ENCODE data around the gene KIR3DL2. TPM values are rescaled to one million over a fixed set of nuclear protein-coding genes. Genes with fewer than 3 reads are reported as not detected.
"Not testable (repeated sequence)": the region's sequence is repeated elsewhere in the genome, so short reads cannot be mapped to it uniquely, and the experiment has no call there.

Gene KIR3DL2
- total RNA-seq, 3 donors from 2014 or later = 0.22 to 0.26 TPM; not detected in 1

DNA sequence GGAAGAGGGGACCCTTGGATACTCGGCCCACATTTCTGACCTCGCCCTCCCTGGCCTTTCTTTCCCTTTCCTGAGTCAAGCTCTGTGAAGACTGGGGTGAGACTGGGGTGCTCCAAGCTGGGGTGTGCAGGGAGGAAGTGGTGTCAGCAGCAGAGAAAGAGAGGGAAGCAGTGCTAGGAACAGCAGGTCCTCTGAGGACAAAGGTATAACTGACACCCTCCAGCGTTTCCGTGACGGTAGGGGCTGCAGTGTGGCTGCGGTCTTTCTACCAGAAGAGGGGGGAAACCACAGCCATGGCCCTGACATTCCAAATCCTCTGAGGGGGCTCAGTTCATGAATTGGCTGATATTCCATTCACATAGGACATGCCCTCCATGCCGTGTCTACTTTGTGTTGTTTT is 1.1 kb downstream of the KIR3DL2 start:
- ATAC-seq (no peak), DNase-seq (no peak)
- TF ChIP-seq, protein P1, sequence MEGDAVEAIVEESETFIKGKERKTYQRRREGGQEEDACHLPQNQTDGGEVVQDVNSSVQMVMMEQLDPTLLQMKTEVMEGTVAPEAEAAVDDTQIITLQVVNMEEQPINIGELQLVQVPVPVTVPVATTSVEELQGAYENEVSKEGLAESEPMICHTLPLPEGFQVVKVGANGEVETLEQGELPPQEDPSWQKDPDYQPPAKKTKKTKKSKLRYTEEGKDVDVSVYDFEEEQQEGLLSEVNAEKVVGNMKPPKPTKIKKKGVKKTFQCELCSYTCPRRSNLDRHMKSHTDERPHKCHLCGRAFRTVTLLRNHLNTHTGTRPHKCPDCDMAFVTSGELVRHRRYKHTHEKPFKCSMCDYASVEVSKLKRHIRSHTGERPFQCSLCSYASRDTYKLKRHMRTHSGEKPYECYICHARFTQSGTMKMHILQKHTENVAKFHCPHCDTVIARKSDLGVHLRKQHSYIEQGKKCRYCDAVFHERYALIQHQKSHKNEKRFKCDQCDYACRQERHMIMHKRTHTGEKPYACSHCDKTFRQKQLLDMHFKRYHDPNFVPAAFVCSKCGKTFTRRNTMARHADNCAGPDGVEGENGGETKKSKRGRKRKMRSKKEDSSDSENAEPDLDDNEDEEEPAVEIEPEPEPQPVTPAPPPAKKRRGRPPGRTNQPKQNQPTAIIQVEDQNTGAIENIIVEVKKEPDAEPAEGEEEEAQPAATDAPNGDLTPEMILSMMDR (IDR thresholded peaks at IDR 0.05) = no peak
- Histone ChIP-seq H3K36me3 (ENCODE audit: low read depth) (no peaks in the 10 kb centered on the region), H3K9me3 (no peaks in the 10 kb centered on the region), H3K4me3 (no peak overlapping the region), H3K4me1 (ENCODE audit: low read depth) (no peaks in the 10 kb centered on the region)
- intact Hi-C loops (cut with DNase I, micrococcal nuclease) = no loop called here

DNA sequence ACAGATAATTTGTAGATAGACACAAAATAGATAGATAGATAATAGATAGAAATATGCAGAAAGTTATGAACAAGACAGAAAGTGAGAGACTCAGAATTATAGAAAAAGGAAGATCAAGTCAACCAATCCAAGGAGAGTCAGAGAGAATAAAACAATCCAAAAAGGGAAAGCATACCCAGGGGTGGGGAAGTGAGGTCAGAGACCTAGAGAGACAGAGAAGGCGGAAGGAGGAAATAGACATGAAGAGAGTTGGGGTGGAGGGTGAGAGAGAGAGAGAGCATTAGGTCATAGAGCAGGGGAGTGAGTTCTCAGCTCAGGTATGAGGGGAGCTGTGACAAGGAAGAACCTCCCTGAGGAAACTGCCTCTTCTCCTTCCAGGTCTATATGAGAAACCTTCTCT is 5.0 kb downstream of the KIR3DL2 start:
- ATAC-seq; H3K4me3 ChIP-seq; DNase-seq; H3K4me1 ChIP-seq (ENCODE audit: low read depth); H3K9me3 ChIP-seq; intact Hi-C loops (cut with DNase I, micrococcal nuclease); H3K36me3 ChIP-seq (ENCODE audit: low read depth): not testable (repeated sequence)

DNA sequence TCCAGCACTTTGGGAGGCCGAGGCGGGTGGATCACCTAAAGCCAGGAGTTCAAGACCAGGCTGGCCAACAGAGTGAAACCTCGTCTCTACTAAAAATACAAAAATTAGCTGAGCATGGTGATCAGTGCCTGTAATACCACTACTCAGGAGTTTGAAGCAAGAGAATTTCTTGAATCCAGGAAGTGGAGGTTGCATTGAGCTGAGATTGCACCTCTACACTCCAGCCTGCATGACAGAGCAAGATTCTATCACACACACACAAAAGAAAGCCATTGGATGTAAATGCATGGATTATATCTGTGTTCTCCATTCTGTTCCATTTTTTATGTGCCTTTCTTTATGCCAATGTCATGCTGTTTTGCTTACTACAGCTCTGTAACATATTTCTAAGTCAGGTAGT is 8.2 kb downstream of the KIR3DL2 start:
- ATAC-seq; intact Hi-C loops (cut with DNase I, micrococcal nuclease); H3K4me1 ChIP-seq (ENCODE audit: low read depth); H3K9me3 ChIP-seq; H3K36me3 ChIP-seq (ENCODE audit: low read depth); H3K4me3 ChIP-seq; DNase-seq: not testable (repeated sequence)

DNA sequence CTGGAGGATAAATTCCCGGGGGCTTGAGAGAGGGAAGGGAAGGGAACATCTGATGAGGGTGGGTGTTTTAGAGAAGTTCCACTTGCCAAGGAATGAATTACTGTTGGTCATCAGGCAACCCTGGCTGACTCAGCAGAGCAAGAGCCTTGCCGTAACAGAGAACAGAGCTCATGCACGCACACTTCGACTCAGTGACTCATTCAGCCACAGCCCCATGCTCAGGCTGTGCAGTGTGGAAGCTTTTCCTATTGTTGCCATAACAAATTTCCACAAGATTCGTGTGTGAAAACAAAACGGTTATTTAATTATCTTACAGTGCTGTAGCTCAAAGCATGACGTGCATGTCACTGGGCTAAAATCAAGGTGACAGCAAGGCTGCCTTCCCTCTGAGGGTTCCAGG is 9.2 kb downstream of the KIR3DL2 start:
- ATAC-seq; H3K4me3 ChIP-seq; H3K4me1 ChIP-seq (ENCODE audit: low read depth); H3K36me3 ChIP-seq (ENCODE audit: low read depth); H3K9me3 ChIP-seq; DNase-seq; intact Hi-C loops (cut with DNase I, micrococcal nuclease): not testable (repeated sequence)

DNA sequence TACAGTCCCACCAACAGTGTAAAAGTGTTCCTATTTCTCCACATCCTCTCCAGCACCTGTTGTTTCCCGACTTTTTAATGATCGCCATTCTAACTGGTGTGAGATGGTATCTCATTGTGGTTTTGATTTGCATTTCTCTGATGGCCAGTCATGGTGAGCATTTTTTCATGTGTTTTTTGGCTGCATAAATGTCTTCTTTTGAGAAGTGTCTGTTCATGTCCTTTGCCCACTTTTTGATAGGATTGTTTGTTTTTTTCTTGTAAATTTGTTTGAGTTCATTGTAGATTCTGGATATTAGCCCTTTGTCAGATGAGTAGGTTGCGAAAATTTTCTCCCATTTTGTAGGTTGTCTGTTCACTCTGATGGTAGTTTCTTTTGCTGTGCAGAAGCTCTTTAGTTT is 13.2 kb downstream of the KIR3DL2 start:
- intact Hi-C loops (cut with DNase I, micrococcal nuclease); H3K4me1 ChIP-seq (ENCODE audit: low read depth); DNase-seq; H3K4me3 ChIP-seq; H3K36me3 ChIP-seq (ENCODE audit: low read depth); ATAC-seq; H3K9me3 ChIP-seq: not testable (repeated sequence)

DNA sequence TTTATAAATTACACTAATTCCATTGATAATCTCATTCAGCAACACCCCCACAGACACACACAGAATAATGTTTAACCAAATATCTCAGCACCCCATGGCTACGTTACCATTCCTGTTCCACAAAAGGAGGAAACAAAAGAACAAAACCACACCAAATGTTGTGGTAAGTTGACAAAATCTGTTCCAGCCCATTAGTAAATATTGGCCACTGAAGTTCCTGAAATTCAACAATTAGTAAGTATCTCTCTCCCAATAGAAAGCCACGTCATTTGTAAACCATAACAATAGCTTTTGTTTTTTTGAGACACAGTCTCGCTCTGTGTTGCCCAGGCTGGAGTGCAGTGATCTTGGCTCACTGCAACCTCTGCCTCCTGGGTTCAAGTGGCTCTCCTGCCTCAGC is 21.5 kb downstream of the KIR3DL2 start:
- DNase-seq (no peak), ATAC-seq (no peak)
- no peaks in the 10 kb centered on the region for H3K4me1 ChIP-seq (ENCODE audit: low read depth)
- intact Hi-C loops (cut with DNase I, micrococcal nuclease) = no loop called here
- no peaks in the 10 kb centered on the region for H3K36me3 ChIP-seq (ENCODE audit: low read depth)
- no peak overlapping the region for H3K4me3 ChIP-seq
- no peaks in the 10 kb centered on the region for H3K9me3 ChIP-seq
- TF ChIP-seq, protein P1 (IDR thresholded peaks at IDR 0.05) = no peak

DNA sequence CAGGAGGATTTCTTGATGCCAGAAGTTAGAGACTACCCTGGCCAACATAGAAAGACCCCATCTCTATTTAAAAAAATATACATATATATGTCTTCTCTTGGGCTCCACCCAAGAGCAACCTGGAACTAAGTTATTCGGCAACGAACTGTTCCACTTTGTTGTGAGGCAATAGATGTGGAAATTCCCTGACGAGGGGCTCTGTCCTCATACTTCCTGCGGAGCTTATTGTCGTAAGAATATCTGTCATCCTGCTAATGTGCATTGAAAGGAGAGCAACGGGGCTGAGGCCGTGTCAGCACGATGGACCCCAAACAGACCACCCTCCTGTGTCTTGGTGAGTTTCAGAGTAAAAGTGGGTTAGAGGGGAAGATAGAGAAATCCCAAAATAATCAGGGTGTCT is 23.7 kb downstream of the KIR3DL2 start, which contains the start of gene FCAR:
Gene FCAR (plus strand): TSS at position 246 of the 400 bp plus-strand sequence. CDS start 55 bp downstream, at position 301.
- no peak for DNase-seq
- no peak for ATAC-seq
- no peaks in the 10 kb centered on the region for H3K36me3 ChIP-seq (ENCODE audit: low read depth)
- no peaks in the 10 kb centered on the region for H3K4me1 ChIP-seq (ENCODE audit: low read depth)
- H3K9me3 ChIP-seq = no peaks in the 10 kb centered on the region
- intact Hi-C loops (cut with DNase I, micrococcal nuclease) = no loop called here
- H3K4me3 ChIP-seq = no peak within 1 kb of the TSS
- TF ChIP-seq, protein P1 (IDR thresholded peaks at IDR 0.05) = no peak

DNA sequence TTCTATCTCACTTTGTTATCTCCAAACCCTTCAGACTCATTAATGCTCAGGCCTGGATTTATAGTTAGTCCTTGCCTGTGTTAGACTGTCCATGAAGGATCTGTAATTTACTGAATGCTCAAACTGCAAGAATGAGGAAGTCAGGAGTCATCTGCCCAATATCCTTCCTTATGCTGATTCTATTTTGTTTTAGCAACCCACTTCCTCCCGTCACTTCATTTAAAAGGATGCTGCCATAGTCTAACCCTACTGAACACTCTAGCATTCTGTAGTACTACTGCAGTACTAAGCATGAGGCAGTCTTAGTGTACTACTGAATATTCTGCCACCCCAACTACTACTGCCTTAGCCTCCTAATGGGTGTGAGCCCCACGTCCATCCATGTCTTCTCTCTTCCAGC is 25.3 kb downstream of the KIR3DL2 start:
- intact Hi-C loops (cut with DNase I, micrococcal nuclease) = no loop called here
- TF ChIP-seq, protein P1 (IDR thresholded peaks at IDR 0.05) = no peak
- Histone ChIP-seq H3K9me3 (no peaks in the 10 kb centered on the region), H3K4me3 (no peak overlapping the region), H3K4me1 (ENCODE audit: low read depth) (no peaks in the 10 kb centered on the region), H3K36me3 (ENCODE audit: low read depth) (no peaks in the 10 kb centered on the region)
- peak; percentile 19 for ATAC-seq
- DNase-seq = no peak
